GM18502 (cell line): ENCODE data around the gene RAP2B.
A peak's percentile ranks its signal among the peaks of the same experiment; 100 is the strongest.

Source experiments
- ATAC-seq: cut with Tn5 transposase; IDR thresholded peaks from one replicate; pipeline ENCODE4 v1.9.1; 2021; ENCODE audit warnings: mild to moderate bottlenecking; ENCODE audit not compliant: unreplicated experiment, poor library complexity

The RAP2B gene

GRCh38 chr3:153159771-153160397 lies 2.1 kb upstream of the RAP2B start:
- no peak for ATAC-seq

- peak; percentile 34 for ATAC-seq
These were observed 1.4 kb upstream of the RAP2B start for GRCh38 chr3:153160451-153161137.

- ATAC-seq = peak; percentile 80
These were observed 800 bp upstream of the RAP2B start for GRCh38 chr3:153161138-153161713.

GRCh38 chr3:153162513-153163392 lies 727 bp downstream of the RAP2B start:
- peak; percentile 6 for ATAC-seq

GRCh38 chr3:153163393-153163724 lies 1.3 kb downstream of the RAP2B start:
- no peak for ATAC-seq

- ATAC-seq = no peak
These were observed 1.9 kb downstream of the RAP2B start for GRCh38 chr3:153163756-153164550.

- ATAC-seq = no peak
These were observed 3.2 kb downstream of the RAP2B start for GRCh38 chr3:153165261-153165681.

- ATAC-seq = no peak
These were observed 4.2 kb downstream of the RAP2B start for GRCh38 chr3:153166206-153166605.

GRCh38 chr3:153166796-153167195 lies 4.8 kb downstream of the RAP2B start:
- no peak for ATAC-seq

GRCh38 chr3:153169793-153170383 lies 7.9 kb downstream of the RAP2B start:
- no peak for ATAC-seq

- no peak for ATAC-seq
These were observed 9.2 kb downstream of the RAP2B start for GRCh38 chr3:153171256-153171655.

- ATAC-seq = no peak
These were observed 9.9 kb downstream of the RAP2B start for GRCh38 chr3:153171918-153172317.

- no peak for ATAC-seq
These were observed 11.1 kb downstream of the RAP2B start for GRCh38 chr3:153172796-153173757.

GRCh38 chr3:153173758-153174516 lies 11.9 kb downstream of the RAP2B start:
- no peak for ATAC-seq

- no peak for ATAC-seq
These were observed 14.2 kb downstream of the RAP2B start for GRCh38 chr3:153176197-153176596.

GRCh38 chr3:153180860-153181372 lies 18.9 kb downstream of the RAP2B start:
- no peak for ATAC-seq

- ATAC-seq = no peak
These were observed 20.7 kb downstream of the RAP2B start for GRCh38 chr3:153182501-153183293.
